HG02943 (cell line): Measurements from ENCODE around the gene ZNF506.
A peak's percentile ranks its signal among the peaks of the same experiment; 100 is the strongest.
"Not testable (repeated sequence)": the region's sequence is repeated elsewhere in the genome, so short reads cannot be mapped to it uniquely, and the experiment has no call there.

ENCODE experiments used
- ATAC-seq: cut with Tn5 transposase; IDR thresholded peaks from one replicate; pipeline ENCODE4 v1.9.1; 2021; ENCODE audit warnings: mild to moderate bottlenecking, low read depth, moderate library complexity; ENCODE audit not compliant: unreplicated experiment

ZNF506 gene

GRCh38 chr19:19821366-19821951, at the start of gene ZNF506:
Gene ZNF506, minus strand, starts transcription at chr19:19821750. Its CDS starts 147 bp downstream, at chr19:19821603.
- peak; percentile 88 for ATAC-seq

- not testable (repeated sequence) for ATAC-seq
These were observed 48.5 kb upstream of the ZNF506 start for GRCh38 chr19:19870086-19870485.

DNA sequence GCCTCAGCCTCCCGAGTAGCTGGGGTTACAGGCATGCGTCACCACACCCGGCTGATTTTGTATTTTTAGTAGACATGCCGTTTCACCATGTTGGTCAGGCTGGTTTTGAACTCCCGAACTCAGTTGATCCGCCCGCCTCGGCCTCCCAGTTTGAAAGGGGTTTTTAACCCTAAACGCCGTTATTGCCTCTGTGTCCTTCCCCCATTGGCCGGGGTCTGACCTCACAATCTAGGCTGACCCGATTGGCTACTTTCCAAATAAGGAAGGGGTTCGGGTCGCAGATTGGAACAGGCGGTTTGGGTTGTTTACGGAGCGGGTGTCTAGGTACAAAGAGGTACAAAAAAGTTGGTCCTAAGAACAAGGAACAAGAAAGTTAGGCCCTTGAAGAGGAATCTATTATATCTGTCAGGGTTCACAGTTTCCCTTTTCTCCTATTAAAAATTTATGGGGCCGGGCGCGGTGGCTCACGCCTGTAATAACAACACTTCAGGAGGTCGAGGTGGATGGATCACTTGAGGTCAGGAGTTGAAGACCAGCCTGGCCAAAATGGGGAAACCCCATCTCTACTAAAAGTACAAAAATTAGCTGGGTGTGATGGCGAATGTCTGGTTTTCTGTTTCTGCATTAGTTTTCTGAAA, 45.2 kb upstream of the ZNF506 start:
- no peak for ATAC-seq

DNA sequence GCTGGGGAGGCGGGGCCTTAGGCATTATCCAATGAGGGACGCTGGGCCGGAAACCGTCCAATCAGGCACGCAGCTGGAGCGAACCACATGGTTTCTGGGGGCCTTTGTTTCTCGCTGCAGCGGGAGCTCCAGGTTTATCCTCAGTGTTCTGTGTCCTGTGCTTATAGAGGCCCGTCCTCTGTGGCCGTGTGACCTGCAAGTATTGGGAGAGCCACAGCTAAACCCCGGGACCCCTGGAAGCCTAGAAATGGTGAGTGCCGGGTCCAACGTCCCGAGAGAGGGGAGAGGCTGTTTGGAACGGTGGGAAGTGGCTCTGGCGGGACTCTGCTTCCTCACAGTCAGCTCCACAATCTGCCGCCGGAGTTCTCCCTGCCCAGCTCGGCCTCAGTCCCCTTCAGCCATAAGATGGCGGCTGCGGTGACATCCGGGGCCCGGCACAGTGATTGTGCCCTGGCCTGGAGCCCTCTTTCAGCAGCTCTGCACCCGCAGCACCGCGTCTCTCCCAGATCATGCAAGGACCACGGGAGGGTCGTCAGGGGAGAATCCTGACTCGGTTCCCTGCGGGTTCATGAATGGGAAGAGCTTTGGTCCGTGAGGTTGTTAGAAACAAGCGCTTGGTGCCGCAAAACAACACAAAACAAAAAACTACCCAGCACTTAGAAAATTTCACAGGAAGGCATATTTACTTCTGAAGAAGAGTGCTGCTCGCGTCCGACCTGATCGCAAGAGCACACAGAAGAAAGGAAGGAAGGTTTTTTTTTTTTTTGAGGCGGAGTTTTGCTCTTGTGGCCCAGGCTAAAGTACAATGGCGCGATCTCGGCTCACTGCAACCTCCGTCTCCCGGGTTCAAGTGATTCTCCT, 44.4 kb upstream of the ZNF506 start, which contains the start of gene ZNF253:
Gene ZNF253, plus strand, starts transcription at position 133 of the 861 bp plus-strand sequence. Its CDS starts 115 bp downstream, at position 248.
- peak; percentile 94 for ATAC-seq

- no peak for ATAC-seq
These were observed 39.3 kb upstream of the ZNF506 start for GRCh38 chr19:19860756-19861390.

GRCh38 chr19:19858751-19859150, 37.2 kb upstream of the ZNF506 start:
- no peak for ATAC-seq

GRCh38 chr19:19851740-19852139, 30.2 kb upstream of the ZNF506 start:
- not testable (repeated sequence) for ATAC-seq

DNA sequence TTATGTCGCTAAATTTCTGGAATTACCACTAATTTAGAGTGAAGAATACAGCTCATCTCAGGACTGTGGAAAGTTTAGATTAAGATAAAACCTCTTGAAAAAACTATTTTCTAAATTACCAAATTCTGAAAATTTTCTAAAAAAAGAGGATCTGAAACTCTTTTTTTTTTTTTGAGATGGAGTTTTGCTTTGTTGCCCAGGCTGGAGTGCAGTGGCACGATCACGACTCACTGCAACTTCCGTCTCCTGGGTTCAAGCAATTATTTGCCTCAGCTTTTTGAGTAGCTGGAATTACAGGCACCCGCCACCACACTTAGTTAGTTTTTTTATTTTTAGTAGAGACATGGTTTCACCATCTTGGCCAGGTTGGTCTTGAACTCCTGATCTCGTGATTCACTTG, 27.5 kb upstream of the ZNF506 start:
- no peak for ATAC-seq

DNA sequence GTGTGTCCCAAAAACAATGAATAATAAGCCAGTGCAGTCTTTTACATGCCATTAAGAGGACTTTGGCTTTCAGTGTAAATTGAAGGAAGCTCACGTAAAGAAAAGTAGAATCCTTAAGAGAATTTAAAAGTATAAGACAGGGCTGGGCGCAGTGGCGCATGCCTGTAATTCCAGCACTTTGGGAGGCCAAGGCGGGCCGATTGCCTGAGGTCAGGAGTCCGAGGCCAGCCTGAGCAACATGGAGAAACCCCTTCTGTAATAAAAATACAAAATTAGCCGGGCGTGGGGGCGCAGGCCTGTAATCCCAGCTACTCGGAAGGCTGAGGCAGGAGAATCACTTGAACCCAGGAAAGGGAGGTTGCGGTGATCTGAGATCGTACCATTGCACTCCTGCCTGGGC, 26.2 kb upstream of the ZNF506 start:
- ATAC-seq, result no peak

DNA sequence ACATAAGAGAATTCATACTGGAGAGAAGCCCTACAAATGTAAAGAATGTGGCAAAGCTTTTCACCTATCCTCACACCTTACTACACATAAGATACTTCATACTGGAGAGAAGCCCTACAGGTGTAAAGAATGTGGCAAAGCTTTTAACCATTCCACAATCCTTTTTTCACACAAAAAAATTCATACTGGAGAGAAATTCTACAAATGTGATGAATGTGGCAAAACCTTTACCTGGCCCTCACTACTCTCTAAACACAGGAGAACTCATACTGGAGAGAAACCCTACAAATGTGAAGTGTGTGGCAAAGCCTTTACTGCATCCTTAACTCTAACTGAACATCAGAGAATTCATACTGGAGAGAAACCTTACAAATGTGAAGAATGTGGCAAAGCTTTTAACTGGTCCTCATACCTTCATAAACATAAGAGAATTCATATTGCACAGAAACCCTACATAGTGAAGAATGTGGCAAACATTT, 14.0 kb upstream of the ZNF506 start:
- ATAC-seq, result no peak

GRCh38 chr19:19826875-19827274, 5.3 kb upstream of the ZNF506 start:
- no peak for ATAC-seq

- ATAC-seq, result no peak
These were observed 2.4 kb upstream of the ZNF506 start for GRCh38 chr19:19823916-19824315.

DNA sequence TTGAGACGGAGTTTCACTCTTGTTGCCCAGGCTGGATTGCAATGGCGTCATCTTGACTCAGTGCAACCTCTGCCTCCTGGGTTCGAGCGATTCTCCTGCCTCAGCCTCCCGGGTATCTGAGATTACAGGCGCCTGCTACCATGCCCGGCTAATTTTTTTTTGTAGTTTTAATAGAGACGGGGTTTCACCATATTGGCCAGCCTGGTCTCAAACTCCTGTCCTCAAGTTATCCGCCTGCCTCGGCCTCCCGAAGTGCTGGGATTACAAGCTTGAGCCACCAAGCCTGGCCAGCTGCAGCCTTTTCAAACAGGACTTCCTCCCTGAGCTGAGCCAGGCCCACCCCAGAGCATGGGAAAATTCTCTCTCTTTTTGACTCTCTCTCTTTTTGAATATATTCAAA, 426 bp upstream of the ZNF506 start:
- ATAC-seq, result not testable (repeated sequence)

DNA sequence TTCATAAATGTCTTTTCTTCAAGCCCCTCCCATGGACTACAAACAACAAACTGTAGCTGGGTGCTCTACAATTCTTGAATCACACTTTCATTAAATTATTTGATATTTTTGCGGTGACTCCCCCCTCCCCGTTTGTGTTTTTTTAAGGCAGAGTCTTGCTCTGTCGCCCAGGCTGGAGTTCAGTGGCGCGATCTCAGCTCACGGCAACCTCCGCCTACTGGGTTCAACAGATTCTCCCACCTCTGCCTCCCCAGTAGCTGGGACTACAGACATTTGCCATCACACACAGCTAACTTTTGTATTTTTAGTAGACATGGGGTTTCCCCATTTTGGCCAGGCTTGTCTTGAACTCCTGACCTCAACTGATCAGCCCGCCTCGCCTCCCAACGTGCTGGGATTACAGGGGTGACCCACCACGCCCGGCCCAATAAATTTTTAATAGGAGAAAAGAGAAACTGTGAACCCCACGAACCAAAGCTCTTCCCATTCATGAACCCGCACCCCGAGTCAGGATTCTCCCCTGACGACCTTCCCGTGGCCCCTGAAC, 703 bp downstream of the ZNF506 start:
- no peak for ATAC-seq

DNA sequence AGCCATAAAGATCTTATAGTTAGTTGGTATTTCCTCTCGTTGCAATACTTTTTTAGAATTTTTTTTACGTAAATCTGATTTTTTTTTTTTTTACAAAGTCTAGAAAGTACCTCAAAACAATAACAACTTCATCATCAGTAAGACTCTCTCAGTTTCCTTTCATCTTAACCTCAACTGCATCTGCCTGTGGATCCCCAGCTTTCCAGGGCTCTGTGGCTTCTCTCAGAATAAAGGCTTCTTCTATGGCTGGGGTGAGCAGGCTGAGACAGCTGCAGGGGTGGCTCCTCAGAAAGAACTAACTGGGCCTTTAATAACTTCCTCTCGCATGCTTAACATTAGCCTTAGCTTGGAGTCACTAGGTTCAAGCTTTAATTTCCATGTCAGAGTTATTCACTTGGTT, 4.2 kb downstream of the ZNF506 start:
- no peak for ATAC-seq

- ATAC-seq, result no peak
These were observed 4.9 kb downstream of the ZNF506 start for GRCh38 chr19:19816679-19817078.

GRCh38 chr19:19811999-19812398, 9.6 kb downstream of the ZNF506 start:
- ATAC-seq, result not testable (repeated sequence)

DNA sequence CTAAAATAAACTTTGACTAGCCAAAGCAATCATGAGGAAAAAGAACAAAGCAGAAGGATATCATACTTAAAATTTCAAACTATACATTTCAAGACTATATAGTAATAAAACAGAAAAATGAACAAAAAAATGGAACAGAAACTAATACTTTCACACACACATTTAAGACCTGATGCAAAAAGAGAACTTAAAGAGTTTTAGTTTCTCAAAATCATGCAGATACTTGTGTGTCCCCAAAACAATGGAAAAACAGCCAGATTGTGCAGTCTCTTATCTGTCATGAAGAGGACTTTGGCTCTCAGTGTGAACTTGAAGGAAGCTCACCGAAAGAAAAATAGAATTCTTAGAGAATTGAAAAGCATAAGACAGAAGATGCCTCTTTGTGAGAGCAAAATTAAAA, 16.1 kb downstream of the ZNF506 start:
- ATAC-seq, result no peak

GRCh38 chr19:19788015-19788414, 33.5 kb downstream of the ZNF506 start:
- no peak for ATAC-seq

GRCh38 chr19:19785476-19785875, 36.1 kb downstream of the ZNF506 start:
- not testable (repeated sequence) for ATAC-seq
